Fibroblast of skin of abdomen (primary cell): Measurements from ENCODE around the gene BCL2L2.

Experiments
- DNase-seq: peaks from one replicate; pipeline ENCODE4 v3.0.0-alpha.2; 2013

BCL2L2 gene

GRCh38 chr14:23357261-23357660 is 50.6 kb downstream of the BCL2L2 start:
- no peak for DNase-seq

GRCh38 chr14:23358042-23358441 is 51.4 kb downstream of the BCL2L2 start:
- no peak for DNase-seq

GRCh38 chr14:23358553-23359166 is 52.0 kb downstream of the BCL2L2 start:
- DNase-seq, result no peak

GRCh38 chr14:23359167-23359626 is 52.6 kb downstream of the BCL2L2 start:
- DNase-seq, result no peak

GRCh38 chr14:23359722-23360447 is 53.3 kb downstream of the BCL2L2 start:
- no peak for DNase-seq

GRCh38 chr14:23360496-23360895 is 53.9 kb downstream of the BCL2L2 start:
- no peak for DNase-seq

GRCh38 chr14:23361320-23361719 is 54.7 kb downstream of the BCL2L2 start:
- DNase-seq, result peak; percentile 42
